ENCODE measurements around the gene WFS1. TPM values are rescaled to one million over a fixed set of nuclear protein-coding genes. Genes with fewer than 3 reads are reported as not detected.

WFS1 gene
- total RNA-seq, 2 experiments from 2014 or later = 1.3 to 1.7 TPM

- POLR2A ChIA-PET = no interaction called here
- intact Hi-C loops (cut with DNase I, micrococcal nuclease) = loop anchor here (5.0 kb wide), 2 partner anchors 295 to 620 kb away; no protein-coding TSS in a partner anchor
Observed at GRCh38 chr4:6252051-6252450, 17.6 kb upstream of the WFS1 start.

GRCh38 chr4:6253111-6253510 lies 16.5 kb upstream of the WFS1 start:
- H3K27me3 Mint-ChIP-seq = peaks cover 57% of the 10 kb centered on the region
- H3K9me3 ChIP-seq (ENCODE audit: control insufficient read depth in 1 of 2, insufficient read depth in 1 of 2, low read length in 2 of 2) = peaks cover 0 to 7% of the 10 kb centered on the region in 2 experiments
- CTCF ChIA-PET = no interaction called here

More at GRCh38 chr4:6252051-6252450, 17.6 kb upstream of the WFS1 start:
- Mint-ChIP-seq H3K4me1 (ENCODE audit: low read depth) (no peaks in the 10 kb centered on the region), H3K27me3 (peaks cover 57% of the 10 kb centered on the region), H3K9me3 (no peaks in the 10 kb centered on the region), H3K4me3 (no peak overlapping the region), H3K36me3 (ENCODE audit: low read depth) (no peaks in the 10 kb centered on the region), H3K27ac (no peak overlapping the region)
- CTCF ChIA-PET = interaction anchor here (5.3 kb wide), 1 partner anchor 77 kb away, joined by 56 read pairs; no protein-coding TSS in a partner anchor
- no peak overlapping the region for H3K4me3 ChIP-seq (ENCODE audit: low read length)
- TF ChIP-seq, protein P1, sequence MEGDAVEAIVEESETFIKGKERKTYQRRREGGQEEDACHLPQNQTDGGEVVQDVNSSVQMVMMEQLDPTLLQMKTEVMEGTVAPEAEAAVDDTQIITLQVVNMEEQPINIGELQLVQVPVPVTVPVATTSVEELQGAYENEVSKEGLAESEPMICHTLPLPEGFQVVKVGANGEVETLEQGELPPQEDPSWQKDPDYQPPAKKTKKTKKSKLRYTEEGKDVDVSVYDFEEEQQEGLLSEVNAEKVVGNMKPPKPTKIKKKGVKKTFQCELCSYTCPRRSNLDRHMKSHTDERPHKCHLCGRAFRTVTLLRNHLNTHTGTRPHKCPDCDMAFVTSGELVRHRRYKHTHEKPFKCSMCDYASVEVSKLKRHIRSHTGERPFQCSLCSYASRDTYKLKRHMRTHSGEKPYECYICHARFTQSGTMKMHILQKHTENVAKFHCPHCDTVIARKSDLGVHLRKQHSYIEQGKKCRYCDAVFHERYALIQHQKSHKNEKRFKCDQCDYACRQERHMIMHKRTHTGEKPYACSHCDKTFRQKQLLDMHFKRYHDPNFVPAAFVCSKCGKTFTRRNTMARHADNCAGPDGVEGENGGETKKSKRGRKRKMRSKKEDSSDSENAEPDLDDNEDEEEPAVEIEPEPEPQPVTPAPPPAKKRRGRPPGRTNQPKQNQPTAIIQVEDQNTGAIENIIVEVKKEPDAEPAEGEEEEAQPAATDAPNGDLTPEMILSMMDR (IDR thresholded peaks at IDR 0.05) = no peak
- DNase-seq = no peak
- no peaks in the 10 kb centered on the region for H3K36me3 ChIP-seq (ENCODE audit: insufficient read depth, low read length)
- no peak overlapping the region for H3K27ac ChIP-seq (ENCODE audit: low read depth in 1 of 2, low read length in 2 of 2)
- H3K27me3 ChIP-seq (ENCODE audit: control insufficient read depth in 1 of 2, insufficient read depth in 2 of 2, low read length in 2 of 2) = peaks cover 11 to 29% of the 10 kb centered on the region in 2 experiments
- ATAC-seq (ENCODE audit: poor library complexity) = no peak
- H3K9me3 ChIP-seq (ENCODE audit: control insufficient read depth in 1 of 2, insufficient read depth in 1 of 2, low read length in 2 of 2) = peaks cover 0 to 7% of the 10 kb centered on the region in 2 experiments
- no peaks in the 10 kb centered on the region for H3K4me1 ChIP-seq (ENCODE audit: insufficient read depth, low read length)

GRCh38 chr4:6253961-6254360 lies 15.7 kb upstream of the WFS1 start:
- DNase-seq (no peak), ATAC-seq (ENCODE audit: poor library complexity) (no peak)
- H3K4me3 Mint-ChIP-seq = no peak overlapping the region
- H3K27me3 Mint-ChIP-seq = peaks cover 53% of the 10 kb centered on the region
- H3K4me1 Mint-ChIP-seq (ENCODE audit: low read depth) = no peaks in the 10 kb centered on the region
- ChIA-PET CTCF (no interaction called here), POLR2A (no interaction called here)
- Histone ChIP-seq H3K9me3 (ENCODE audit: control insufficient read depth in 1 of 2, insufficient read depth in 1 of 2, low read length in 2 of 2) (peaks cover 0 to 7% of the 10 kb centered on the region in 2 experiments), H3K4me3 (ENCODE audit: low read length) (no peak overlapping the region), H3K4me1 (ENCODE audit: insufficient read depth, low read length) (no peaks in the 10 kb centered on the region), H3K36me3 (ENCODE audit: insufficient read depth, low read length) (no peaks in the 10 kb centered on the region), H3K27me3 (ENCODE audit: control insufficient read depth in 1 of 2, insufficient read depth in 2 of 2, low read length in 2 of 2) (peaks cover 10 to 14% of the 10 kb centered on the region in 2 experiments), H3K27ac (ENCODE audit: low read depth in 1 of 2, low read length in 2 of 2) (no peak overlapping the region)
- H3K36me3 Mint-ChIP-seq (ENCODE audit: low read depth) = no peaks in the 10 kb centered on the region
- TF ChIP-seq, protein P1 (IDR thresholded peaks at IDR 0.05) = no peak
- no peaks in the 10 kb centered on the region for H3K9me3 Mint-ChIP-seq
- H3K27ac Mint-ChIP-seq = no peak overlapping the region
- intact Hi-C loops (cut with DNase I, micrococcal nuclease) = loop anchor here (5.0 kb wide), 2 partner anchors 293 to 618 kb away; no protein-coding TSS in a partner anchor

More at GRCh38 chr4:6253111-6253510, 16.5 kb upstream of the WFS1 start:
- H3K4me3 ChIP-seq (ENCODE audit: low read length) = no peak overlapping the region
- Mint-ChIP-seq H3K4me3 (no peak overlapping the region), H3K4me1 (ENCODE audit: low read depth) (no peaks in the 10 kb centered on the region), H3K9me3 (no peaks in the 10 kb centered on the region), H3K36me3 (ENCODE audit: low read depth) (no peaks in the 10 kb centered on the region), H3K27ac (no peak overlapping the region)
- H3K27me3 ChIP-seq (ENCODE audit: control insufficient read depth in 1 of 2, insufficient read depth in 2 of 2, low read length in 2 of 2) = peaks cover 10 to 22% of the 10 kb centered on the region in 2 experiments
- ATAC-seq (ENCODE audit: poor library complexity) (no peak), DNase-seq (no peak)
- H3K4me1 ChIP-seq (ENCODE audit: insufficient read depth, low read length) = no peaks in the 10 kb centered on the region
- no peaks in the 10 kb centered on the region for H3K36me3 ChIP-seq (ENCODE audit: insufficient read depth, low read length)
- H3K27ac ChIP-seq (ENCODE audit: low read depth in 1 of 2, low read length in 2 of 2) = no peak overlapping the region
- intact Hi-C loops (cut with DNase I, micrococcal nuclease) = loop anchor here (5.0 kb wide), 2 partner anchors 294 to 619 kb away; no protein-coding TSS in a partner anchor
- POLR2A ChIA-PET = no interaction called here
- TF ChIP-seq, protein P1 (IDR thresholded peaks at IDR 0.05) = no peak
